DOHH2 (cell line): Measurements from ENCODE around the gene MINK1.

Source experiments
- H3F3A ChIP-seq: fragments of 200-600 bp; sonication (generic), shearing (Covaris generic); 2 replicates; pipeline ENCODE4 v1.6.0; 2016; ENCODE audit warnings: antibody characterized with exemption, mild to moderate bottlenecking; ENCODE audit not compliant: control insufficient read depth, insufficient read depth
- H3K27ac ChIP-seq: fragments of 200-600 bp; sonication (generic); 2 replicates; pipeline ENCODE4 v1.5.1; 2014; ENCODE audit warnings: low read depth, mild to moderate bottlenecking, low read length, moderate library complexity
- H3K27me3 ChIP-seq: fragments of 200-600 bp; sonication (generic); 2 replicates; pipeline ENCODE4 v1.6.1; 2014; ENCODE audit warnings: mild to moderate bottlenecking, low read length, mixed read lengths; ENCODE audit not compliant: control insufficient read depth
- H3K36me3 ChIP-seq: fragments of 200-600 bp; sonication (generic); 2 replicates; pipeline ENCODE4 v1.6.1; 2014; ENCODE audit warnings: mild to moderate bottlenecking, low read length, moderate library complexity, mixed read lengths; ENCODE audit not compliant: control insufficient read depth
- H3K4me1 ChIP-seq: fragments of 200-600 bp; sonication (generic); 2 replicates; pipeline ENCODE4 v1.6.1; 2014; ENCODE audit warnings: mild to moderate bottlenecking, low read length, mixed read lengths; ENCODE audit not compliant: control insufficient read depth
- H3K4me2 ChIP-seq: fragments of 200-600 bp; sonication (generic); 2 replicates; pipeline ENCODE4 v1.6.0; 2014; ENCODE audit warnings: mild to moderate bottlenecking, low read length, moderate library complexity
- H3K4me3 ChIP-seq: fragments of 200-600 bp; sonication (generic); 2 replicates; pipeline ENCODE4 v1.5.1; 2014; ENCODE audit warnings: mild to moderate bottlenecking, low read length, mixed read lengths
- H3K79me2 ChIP-seq: fragments of 200-600 bp; sonication (generic); 2 replicates; pipeline ENCODE4 v1.6.1; 2014; ENCODE audit warnings: mild to moderate bottlenecking, low read length, mixed read lengths; ENCODE audit not compliant: control insufficient read depth
- H3K9me2 ChIP-seq: fragments of 200-600 bp; sonication (generic); replicated peaks from 2 replicates; pipeline ENCODE4 v1.6.1; 2014; ENCODE audit warnings: mild to moderate bottlenecking, low read length, mixed read lengths; ENCODE audit not compliant: control insufficient read depth
- H3K9me3 ChIP-seq: fragments of 200-600 bp; sonication (generic); 2 replicates; pipeline ENCODE4 v1.6.1; 2014; ENCODE audit warnings: antibody characterized with exemption, low read length, mixed read lengths; ENCODE audit not compliant: control insufficient read depth, insufficient read depth
- H4K20me1 ChIP-seq: fragments of 200-600 bp; sonication (generic); 2 replicates; pipeline ENCODE4 v1.6.0; 2014; ENCODE audit warnings: low read depth, mild to moderate bottlenecking, antibody characterized with exemption, low read length, moderate library complexity; ENCODE audit not compliant: control insufficient read depth, insufficient read depth
- EZH2phosphoT487 ChIP-seq: fragments of 200-600 bp; sonication (generic); IDR thresholded peaks from 2 replicates; pipeline ENCODE4 v1.6.1; 2017; ENCODE audit warnings: borderline replicate concordance, mild to moderate bottlenecking, antibody characterized with exemption, low read length, moderate library complexity, mixed read lengths
- TF ChIP-seq, protein P1 (sequence below): fragments of 200-600 bp; sonication (generic); IDR thresholded peaks from one replicate; pipeline ENCODE4 v1.5.1; 2014; ENCODE audit warnings: antibody characterized with exemption, mild to moderate bottlenecking, low read depth, low read length; ENCODE audit not compliant: poor library complexity, severe bottlenecking

Gene MINK1

GRCh38 chr17:4845118-4845517, 12.0 kb downstream of the MINK1 start:
- H3K27me3 ChIP-seq, result no peaks in the 10 kb centered on the region
- H3F3A ChIP-seq, result no peaks in the 10 kb centered on the region
- H3K4me3 ChIP-seq, result no peak overlapping the region
- peaks cover 12% of the 10 kb centered on the region; the same call in 1 of the 2 replicates for H4K20me1 ChIP-seq
- H3K4me1 ChIP-seq, result no peaks in the 10 kb centered on the region
- peaks cover 82% of the 10 kb centered on the region for H3K79me2 ChIP-seq
- no peaks in the 10 kb centered on the region for H3K36me3 ChIP-seq
- H3K27ac ChIP-seq, result no peak overlapping the region
- H3K4me2 ChIP-seq, result no peak overlapping the region
- H3K9me2 ChIP-seq, result no peaks in the 10 kb centered on the region
- no peaks in the 10 kb centered on the region for H3K9me3 ChIP-seq
- TF ChIP-seq, protein P1, sequence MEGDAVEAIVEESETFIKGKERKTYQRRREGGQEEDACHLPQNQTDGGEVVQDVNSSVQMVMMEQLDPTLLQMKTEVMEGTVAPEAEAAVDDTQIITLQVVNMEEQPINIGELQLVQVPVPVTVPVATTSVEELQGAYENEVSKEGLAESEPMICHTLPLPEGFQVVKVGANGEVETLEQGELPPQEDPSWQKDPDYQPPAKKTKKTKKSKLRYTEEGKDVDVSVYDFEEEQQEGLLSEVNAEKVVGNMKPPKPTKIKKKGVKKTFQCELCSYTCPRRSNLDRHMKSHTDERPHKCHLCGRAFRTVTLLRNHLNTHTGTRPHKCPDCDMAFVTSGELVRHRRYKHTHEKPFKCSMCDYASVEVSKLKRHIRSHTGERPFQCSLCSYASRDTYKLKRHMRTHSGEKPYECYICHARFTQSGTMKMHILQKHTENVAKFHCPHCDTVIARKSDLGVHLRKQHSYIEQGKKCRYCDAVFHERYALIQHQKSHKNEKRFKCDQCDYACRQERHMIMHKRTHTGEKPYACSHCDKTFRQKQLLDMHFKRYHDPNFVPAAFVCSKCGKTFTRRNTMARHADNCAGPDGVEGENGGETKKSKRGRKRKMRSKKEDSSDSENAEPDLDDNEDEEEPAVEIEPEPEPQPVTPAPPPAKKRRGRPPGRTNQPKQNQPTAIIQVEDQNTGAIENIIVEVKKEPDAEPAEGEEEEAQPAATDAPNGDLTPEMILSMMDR, result no peak
- no peak for TF ChIP-seq EZH2phosphoT487

GRCh38 chr17:4846635-4847390, 13.7 kb downstream of the MINK1 start:
- Histone ChIP-seq H3K9me3 (no peaks in the 10 kb centered on the region), H3K27me3 (no peaks in the 10 kb centered on the region), H4K20me1 (peaks cover 12% of the 10 kb centered on the region; the same call in 1 of the 2 replicates), H3K4me1 (no peaks in the 10 kb centered on the region), H3F3A (no peaks in the 10 kb centered on the region), H3K27ac (no peak overlapping the region), H3K9me2 (no peaks in the 10 kb centered on the region), H3K36me3 (no peaks in the 10 kb centered on the region), H3K79me2 (peaks cover 80% of the 10 kb centered on the region), H3K4me3 (no peak overlapping the region), H3K4me2 (no peak overlapping the region)
- no peak for TF ChIP-seq EZH2phosphoT487
- TF ChIP-seq, protein P1, result no peak

DNA sequence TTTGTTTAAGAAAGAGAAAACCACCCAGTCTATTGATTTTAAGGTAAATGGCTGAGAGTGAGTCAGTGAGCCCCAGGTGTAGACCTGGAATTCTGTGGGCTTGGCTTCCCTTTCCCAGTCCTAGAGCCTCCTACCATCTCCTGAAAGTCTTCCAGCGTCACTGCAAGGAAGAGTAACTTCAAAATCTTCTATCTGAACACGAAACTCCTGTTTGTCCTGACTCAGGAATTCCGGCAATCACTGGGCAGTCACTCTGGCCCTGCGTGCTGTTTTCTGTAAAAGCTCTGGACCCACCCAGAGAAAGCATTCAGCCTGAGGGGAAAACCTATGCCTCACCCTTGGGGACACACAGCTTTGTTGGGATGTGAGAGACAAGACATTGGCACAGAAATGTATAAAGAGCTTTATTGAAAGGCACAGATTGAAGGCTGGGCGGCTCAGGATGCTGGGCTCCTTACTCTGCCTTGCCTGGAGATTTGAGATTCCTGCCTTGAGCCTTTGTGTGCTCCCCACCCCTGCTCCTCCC, 15.9 kb downstream of the MINK1 start:
- no peaks in the 10 kb centered on the region for H3K4me1 ChIP-seq
- H3K36me3 ChIP-seq, result no peaks in the 10 kb centered on the region
- H3K9me3 ChIP-seq, result no peaks in the 10 kb centered on the region
- TF ChIP-seq EZH2phosphoT487, result no peak
- TF ChIP-seq, protein P1, result no peak
- no peaks in the 10 kb centered on the region for H3K9me2 ChIP-seq
- peaks cover 66% of the 10 kb centered on the region for H3K79me2 ChIP-seq
- H3K4me2 ChIP-seq, result no peak overlapping the region
- no peaks in the 10 kb centered on the region for H3K27me3 ChIP-seq
- no peak overlapping the region for H3K27ac ChIP-seq
- H3F3A ChIP-seq, result no peaks in the 10 kb centered on the region
- no peak overlapping the region for H3K4me3 ChIP-seq
- peaks cover 12% of the 10 kb centered on the region; the same call in 1 of the 2 replicates for H4K20me1 ChIP-seq
